Kidney capillary endothelial cell (primary cell): ENCODE results near the gene MIOX.
"Not testable (repeated sequence)": the region's sequence is repeated elsewhere in the genome, so short reads cannot be mapped to it uniquely, and the experiment has no call there.

Experiments used
- DNase-seq: peaks from one replicate; pipeline ENCODE4 v3.0.0-alpha.2; 2018; ENCODE audit warnings: low spot score

Gene MIOX

GRCh38 chr22:50517495-50518260, 31.0 kb downstream of the MIOX start:
- no peak for DNase-seq

DNA sequence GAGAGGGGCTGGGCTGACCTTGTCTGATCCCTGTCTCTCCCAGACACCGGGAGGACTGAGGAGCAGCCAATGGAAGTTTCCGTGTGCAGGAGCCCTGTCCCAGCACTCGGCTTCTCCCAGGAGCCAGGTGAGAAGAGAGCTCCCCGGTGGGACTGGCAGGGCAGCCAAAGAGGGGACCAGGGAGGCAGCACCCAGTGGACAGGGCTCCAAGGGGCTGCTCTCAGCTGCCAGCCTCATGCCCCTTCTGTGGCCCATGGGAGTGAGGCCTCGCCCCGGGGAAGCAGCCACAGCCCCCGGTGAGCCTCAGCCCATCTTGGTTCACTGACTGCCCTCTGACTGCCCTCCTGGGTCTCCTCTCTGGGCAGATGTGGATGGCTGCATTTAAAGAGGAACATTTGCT, 31.9 kb downstream of the MIOX start:
- no peak for DNase-seq

DNA sequence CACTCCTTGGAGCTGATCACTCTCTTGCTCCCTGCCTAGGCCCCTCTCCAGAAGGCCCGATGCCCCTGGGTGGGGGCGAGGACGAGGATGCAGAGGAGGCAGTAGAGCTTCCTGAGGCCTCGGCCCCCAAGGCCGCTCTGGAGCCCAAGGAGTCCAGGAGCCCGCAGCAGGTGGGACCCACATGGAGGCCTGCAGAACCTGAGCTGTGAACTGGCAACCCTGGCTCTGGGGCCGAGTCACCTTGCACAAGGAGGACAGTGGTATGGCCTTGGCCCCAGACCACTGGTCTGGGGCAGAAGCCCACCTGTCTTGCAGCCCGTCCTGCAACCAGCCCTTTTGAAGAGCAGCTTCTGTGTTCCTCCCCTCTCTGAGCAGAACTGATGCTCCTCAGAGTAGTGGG, 32.5 kb downstream of the MIOX start:
- DNase-seq, result no peak

- DNase-seq, result not testable (repeated sequence)
These were observed 33.5 kb downstream of the MIOX start for GRCh38 chr22:50520184-50520583.

- DNase-seq, result no peak
These were observed 34.3 kb downstream of the MIOX start for GRCh38 chr22:50520826-50521453.

- no peak for DNase-seq
These were observed 35.1 kb downstream of the MIOX start for GRCh38 chr22:50521710-50522109.

DNA sequence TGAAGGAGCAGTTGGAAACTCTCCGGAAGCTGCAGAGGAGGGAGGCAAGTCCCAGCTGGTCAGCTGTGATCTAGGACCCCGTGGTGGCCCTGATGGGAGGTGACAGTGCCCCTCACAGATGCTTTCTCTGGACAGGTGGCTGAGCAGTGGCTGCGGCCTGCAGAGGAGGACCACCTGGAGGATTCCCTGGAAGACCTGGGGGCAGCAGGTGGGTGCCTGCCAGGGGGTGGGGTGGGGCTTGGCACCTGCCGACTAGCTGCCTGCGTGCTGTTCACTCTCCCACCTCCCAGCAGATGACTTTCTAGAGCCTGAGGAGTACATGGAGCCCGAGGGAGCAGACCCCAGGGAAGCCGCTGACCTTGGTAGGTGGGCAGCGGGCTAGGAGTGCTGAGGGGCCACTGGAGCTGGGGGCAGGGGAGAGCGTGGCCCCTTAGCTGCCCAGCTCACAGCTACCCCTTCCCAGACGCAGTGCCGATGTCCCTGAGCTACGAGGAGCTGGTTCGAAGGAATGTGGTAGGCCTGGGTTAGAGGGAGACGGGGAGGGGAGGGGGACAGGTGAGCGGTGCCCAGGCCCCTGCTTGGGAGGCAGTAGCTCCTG, 35.6 kb downstream of the MIOX start:
- no peak for DNase-seq

- no peak for DNase-seq
These were observed 36.3 kb downstream of the MIOX start for GRCh38 chr22:50522806-50523438.

GRCh38 chr22:50523458-50523805, 36.8 kb downstream of the MIOX start:
- DNase-seq, result no peak

GRCh38 chr22:50523806-50524675, 37.4 kb downstream of the MIOX start:
- no peak for DNase-seq

DNA sequence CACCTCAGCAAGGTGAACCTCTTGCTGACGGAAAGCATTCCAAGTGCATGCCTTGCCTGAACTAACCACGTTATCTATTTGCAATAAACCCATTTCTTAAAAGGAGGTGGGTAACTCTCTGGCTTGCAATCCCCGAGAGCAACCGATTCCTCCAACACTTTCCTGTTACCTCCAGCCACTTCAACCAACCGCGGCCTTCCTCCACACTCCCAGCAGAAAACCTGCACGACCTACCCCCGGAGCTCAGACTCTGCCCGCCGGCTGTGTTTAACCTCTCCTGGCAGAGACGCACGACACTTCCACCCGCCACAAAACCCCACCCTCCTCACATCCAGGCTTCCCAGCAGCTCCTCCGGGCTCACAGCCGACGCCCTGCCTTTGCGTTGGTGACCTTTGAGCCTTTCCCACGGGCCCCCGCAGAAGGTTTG, 38.0 kb downstream of the MIOX start:
- no peak for DNase-seq

GRCh38 chr22:50525104-50525857, 38.6 kb downstream of the MIOX start, which contains the start of gene SCO2:
SCO2 (minus strand) TSS chr22:50525598; CDS start chr22:50524411, 1,187 bp downstream.
- DNase-seq, result peak; percentile 95

DNA sequence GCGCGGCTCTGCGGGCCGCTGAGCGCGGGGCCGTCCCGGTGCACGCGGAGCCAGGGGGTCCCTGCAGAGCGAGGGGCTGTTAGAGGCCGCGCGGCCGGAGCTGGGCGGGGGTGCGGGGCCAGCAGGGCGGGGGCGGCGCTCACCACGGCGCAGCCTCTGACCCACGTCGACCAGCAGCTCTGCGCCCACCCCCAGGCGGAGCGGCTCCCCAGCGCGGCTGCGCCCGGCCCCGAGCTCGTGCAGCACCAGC, 39.1 kb downstream of the MIOX start:
- DNase-seq, result no peak

GRCh38 chr22:50526108-50526833, 39.6 kb downstream of the MIOX start:
- DNase-seq, result peak; percentile 57

GRCh38 chr22:50526834-50527801, 40.5 kb downstream of the MIOX start:
- DNase-seq, result no peak

GRCh38 chr22:50527921-50528681, 41.4 kb downstream of the MIOX start:
- no peak for DNase-seq

DNA sequence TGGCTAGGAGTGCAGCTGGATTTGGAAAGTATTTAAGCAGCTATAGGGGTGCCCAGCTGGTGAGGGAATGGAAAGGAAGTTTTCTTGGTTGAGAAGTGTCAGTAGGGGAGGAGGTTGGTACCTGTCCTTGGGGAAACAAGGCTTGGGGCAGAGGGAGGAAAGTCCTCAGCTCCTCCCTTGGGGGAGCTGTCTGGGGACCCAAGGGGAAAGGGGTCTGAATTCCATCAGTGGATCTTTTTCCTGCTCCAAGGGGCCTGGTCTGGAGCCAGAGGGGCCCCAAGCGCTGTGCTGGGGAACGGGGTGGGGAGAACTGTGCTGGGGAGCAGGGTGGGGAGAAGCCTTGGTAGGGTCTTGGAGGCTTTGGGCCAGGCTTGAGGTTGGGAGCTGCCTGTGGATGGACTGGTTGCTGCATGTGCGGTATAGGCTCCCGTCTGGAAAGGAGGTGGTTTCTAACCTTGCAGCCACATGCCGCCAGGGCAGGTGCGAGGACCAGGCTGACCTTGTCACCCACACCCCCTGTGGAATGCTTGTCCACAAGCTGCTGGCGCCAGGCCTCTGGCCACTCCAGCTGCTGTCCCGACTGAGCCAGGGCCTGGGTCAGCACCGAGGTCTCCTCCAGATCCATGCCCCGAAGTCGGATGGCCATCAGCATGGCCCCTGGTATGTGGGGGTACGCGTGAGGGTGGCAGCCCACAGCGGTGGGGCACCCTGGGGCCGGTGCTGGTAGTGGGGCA, 42.2 kb downstream of the MIOX start:
- no peak for DNase-seq

GRCh38 chr22:50529416-50529896, 42.8 kb downstream of the MIOX start:
- no peak for DNase-seq
